Measurements from ENCODE around the gene WWOX.

- TF ChIP-seq CTCF (IDR thresholded peaks at IDR 0.05) (no peak), POLR2A (IDR thresholded peaks at IDR 0.05) (no peak)
Measured at GRCh38 chr16:78635807-78636206, 536.4 kb downstream of the WWOX start.
